ENCODE measurements around the gene PARVA.
"Not testable (repeated sequence)": the region's sequence is repeated elsewhere in the genome, so short reads cannot be mapped to it uniquely, and the experiment has no call there.

The PARVA gene

GRCh38 chr11:12516387-12517105, 139.2 kb downstream of the PARVA start:
- H3K4me3 ChIP-seq (ENCODE audit: low read depth, low read length): no peak overlapping the region
- no peak for DNase-seq (ENCODE audit: low read depth)

DNA sequence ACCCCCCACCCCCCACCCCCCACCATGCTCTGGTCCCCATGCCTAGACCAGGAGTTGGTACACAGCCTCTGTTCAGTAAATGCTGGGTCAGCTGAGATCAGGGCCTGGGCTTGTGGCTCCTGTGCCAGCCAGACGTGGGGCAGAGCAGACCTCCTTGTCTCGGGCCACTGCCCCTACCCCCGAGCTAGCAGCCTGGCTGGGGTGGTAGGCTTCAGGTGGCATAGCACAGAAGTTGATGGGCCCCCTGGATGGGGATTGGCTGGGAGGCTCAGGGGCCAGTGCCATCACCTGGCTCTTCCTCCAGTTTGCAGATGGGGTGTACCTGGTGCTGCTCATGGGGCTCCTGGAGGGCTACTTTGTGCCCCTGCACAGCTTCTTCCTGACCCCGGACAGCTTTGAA, 139.9 kb downstream of the PARVA start:
- H3K4me3 ChIP-seq (ENCODE audit: low read depth, low read length): no peak overlapping the region
- TF ChIP-seq, protein P1, sequence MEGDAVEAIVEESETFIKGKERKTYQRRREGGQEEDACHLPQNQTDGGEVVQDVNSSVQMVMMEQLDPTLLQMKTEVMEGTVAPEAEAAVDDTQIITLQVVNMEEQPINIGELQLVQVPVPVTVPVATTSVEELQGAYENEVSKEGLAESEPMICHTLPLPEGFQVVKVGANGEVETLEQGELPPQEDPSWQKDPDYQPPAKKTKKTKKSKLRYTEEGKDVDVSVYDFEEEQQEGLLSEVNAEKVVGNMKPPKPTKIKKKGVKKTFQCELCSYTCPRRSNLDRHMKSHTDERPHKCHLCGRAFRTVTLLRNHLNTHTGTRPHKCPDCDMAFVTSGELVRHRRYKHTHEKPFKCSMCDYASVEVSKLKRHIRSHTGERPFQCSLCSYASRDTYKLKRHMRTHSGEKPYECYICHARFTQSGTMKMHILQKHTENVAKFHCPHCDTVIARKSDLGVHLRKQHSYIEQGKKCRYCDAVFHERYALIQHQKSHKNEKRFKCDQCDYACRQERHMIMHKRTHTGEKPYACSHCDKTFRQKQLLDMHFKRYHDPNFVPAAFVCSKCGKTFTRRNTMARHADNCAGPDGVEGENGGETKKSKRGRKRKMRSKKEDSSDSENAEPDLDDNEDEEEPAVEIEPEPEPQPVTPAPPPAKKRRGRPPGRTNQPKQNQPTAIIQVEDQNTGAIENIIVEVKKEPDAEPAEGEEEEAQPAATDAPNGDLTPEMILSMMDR (IDR thresholded peaks at IDR 0.05; ENCODE audit: low read depth, low read length, missing control alignments): no peak
- no peak for DNase-seq (ENCODE audit: low read depth)

More at GRCh38 chr11:12516387-12517105, 139.2 kb downstream of the PARVA start:
- TF ChIP-seq, protein P1 (IDR thresholded peaks at IDR 0.05; ENCODE audit: low read depth, low read length, missing control alignments): no peak

GRCh38 chr11:12517741-12518140, 140.4 kb downstream of the PARVA start:
- TF ChIP-seq, protein P1 (IDR thresholded peaks at IDR 0.05; ENCODE audit: low read depth, low read length, missing control alignments): no peak
- H3K4me3 ChIP-seq (ENCODE audit: low read depth, low read length): no peak overlapping the region
- DNase-seq (ENCODE audit: low read depth): no peak

DNA sequence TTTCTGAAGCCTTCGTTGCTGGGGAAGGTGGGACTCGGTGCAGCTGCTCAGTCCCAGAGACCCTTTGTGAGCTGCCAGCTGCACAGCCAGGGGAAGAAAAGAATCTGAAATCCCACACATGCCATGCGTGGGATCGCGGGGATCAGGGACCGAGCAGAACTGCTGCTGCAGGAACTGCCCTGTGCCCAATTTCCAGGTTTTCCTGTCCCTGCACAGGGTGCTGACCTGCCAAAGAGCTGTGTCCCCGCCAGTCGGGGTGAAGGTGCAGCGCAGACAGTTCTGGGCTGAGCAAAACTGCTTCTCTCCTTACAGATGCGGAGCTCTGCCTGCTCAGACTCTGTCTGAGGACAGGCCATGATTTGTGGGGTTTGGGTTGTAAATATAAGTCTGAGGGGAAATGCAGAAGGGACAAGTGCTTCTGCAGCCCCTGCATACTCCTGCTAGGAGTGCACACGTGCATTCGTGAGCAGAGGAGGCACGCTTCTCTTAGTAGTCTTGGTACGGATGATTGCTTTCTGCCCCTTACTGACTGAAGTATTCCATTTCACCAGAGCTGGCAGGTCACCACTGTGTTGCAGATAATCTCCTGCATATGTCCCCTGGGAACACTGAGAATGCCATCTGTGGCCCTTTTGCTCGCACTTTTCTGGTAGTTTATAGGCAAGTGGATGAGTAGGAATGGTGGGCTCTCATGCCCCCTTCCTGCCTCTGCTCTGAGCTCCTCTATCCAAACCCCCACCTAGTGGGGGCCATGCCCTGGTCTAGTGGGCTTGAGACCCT, 141.4 kb downstream of the PARVA start:
- TF ChIP-seq, protein P1 (IDR thresholded peaks at IDR 0.05; ENCODE audit: low read depth, low read length, missing control alignments): no peak
- no peak overlapping the region for H3K4me3 ChIP-seq (ENCODE audit: low read depth, low read length)
- no peak for DNase-seq (ENCODE audit: low read depth)

DNA sequence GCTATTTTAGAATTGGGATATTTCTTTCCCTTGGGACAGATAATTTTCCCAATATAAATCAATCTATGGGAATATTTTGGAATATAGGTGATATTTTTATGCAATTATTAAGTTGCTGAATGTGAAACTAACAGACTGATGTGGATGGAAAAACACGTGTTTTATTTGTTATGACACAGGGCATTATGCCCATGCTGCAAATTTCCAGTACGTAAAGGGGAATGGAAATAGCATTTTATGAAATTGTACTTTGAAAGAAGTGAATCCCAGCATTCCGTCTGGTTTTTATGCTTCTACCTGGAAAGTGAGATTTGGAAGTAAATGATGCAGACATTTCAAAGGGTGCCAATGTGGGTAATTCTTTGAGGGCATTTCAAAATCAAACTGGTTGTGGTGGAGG, 142.7 kb downstream of the PARVA start:
- DNase-seq (ENCODE audit: low read depth): no peak
- H3K4me3 ChIP-seq (ENCODE audit: low read depth, low read length): no peak overlapping the region
- TF ChIP-seq, protein P1 (IDR thresholded peaks at IDR 0.05; ENCODE audit: low read depth, low read length, missing control alignments): no peak

GRCh38 chr11:12520576-12520975, 143.2 kb downstream of the PARVA start:
- not testable (repeated sequence) for DNase-seq (ENCODE audit: low read depth); H3K4me3 ChIP-seq (ENCODE audit: low read depth, low read length)

DNA sequence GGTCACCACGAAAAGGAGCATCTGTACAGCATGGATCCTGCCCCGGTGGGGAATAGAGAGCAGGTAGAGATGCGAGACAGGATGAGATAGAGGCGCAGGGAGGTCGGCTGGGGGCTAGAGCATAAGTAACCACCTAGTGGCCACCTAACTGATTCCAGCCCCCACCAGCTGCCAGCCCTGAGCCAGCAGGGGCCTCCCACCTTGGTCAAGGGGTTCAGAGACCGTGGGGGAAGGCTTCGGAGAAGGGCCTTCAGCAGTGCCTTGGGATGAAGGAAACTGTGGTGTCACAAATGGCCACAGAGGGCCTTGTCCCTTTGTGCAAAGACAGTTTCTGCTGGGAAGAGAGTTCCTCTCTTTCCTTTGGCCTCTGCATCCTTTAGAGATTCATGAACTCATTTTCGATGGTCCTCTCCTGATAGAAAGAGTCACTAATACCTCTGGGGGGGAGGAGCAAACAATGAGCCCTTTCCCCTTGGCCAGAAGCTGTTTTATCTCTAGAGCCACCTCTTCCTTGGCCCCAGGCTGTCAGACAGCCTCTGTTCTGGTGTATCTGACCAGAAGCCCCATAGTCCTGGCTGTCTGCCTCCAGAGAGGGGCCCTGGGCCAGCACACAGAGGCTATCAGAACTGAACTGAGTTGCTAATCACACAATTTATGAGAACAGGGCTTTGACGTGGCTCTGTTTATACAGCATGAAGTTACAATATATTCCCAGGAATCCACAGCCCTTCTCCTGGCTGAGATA, 146.0 kb downstream of the PARVA start:
- DNase-seq (ENCODE audit: low read depth): no peak
- no peak overlapping the region for H3K4me3 ChIP-seq (ENCODE audit: low read depth, low read length)
- TF ChIP-seq, protein P1 (IDR thresholded peaks at IDR 0.05; ENCODE audit: low read depth, low read length, missing control alignments): no peak
